Activated T-cell treated with anti-CD3 and anti-CD28 coated beads, Interleukin-2, amount 50 U/mL, for 4 hours (primary cell): Measurements from ENCODE around the gene ZFAND3. TPM values are rescaled to one million over a fixed set of nuclear protein-coding genes. Genes with fewer than 3 reads are reported as not detected.
A peak's percentile ranks its signal among the peaks of the same experiment; 100 is the strongest.

Source experiments
- ATAC-seq, 2 donors: fragments of 200-7000 bp; cut with Tn5 transposase; one replicate each; pipeline ENCODE4 v1.10.0; 2021
- DNase-seq: peaks from one replicate; pipeline ENCODE4 v3.0.0-alpha.2; 2020
- H3K27me3 Mint-ChIP-seq: one replicate; pipeline ENCODE4 v1.8.0; 2021; ENCODE audit warnings: low read depth, mixed read lengths
- H3K36me3 Mint-ChIP-seq: one replicate; pipeline ENCODE4 v1.8.0; 2022; ENCODE audit warnings: mixed read lengths; ENCODE audit not compliant: insufficient read depth
- H3K4me1 Mint-ChIP-seq: one replicate; pipeline ENCODE4 v1.8.0; 2021; ENCODE audit warnings: low read depth, mixed read lengths
- H3K4me3 Mint-ChIP-seq: one replicate; pipeline ENCODE4 v1.8.0; 2021; ENCODE audit warnings: mild to moderate bottlenecking, moderate library complexity, mixed read lengths
- H3K9me3 Mint-ChIP-seq: one replicate; pipeline ENCODE4 v1.8.0; 2021; ENCODE audit warnings: mixed read lengths
- total RNA-seq, 3 donors: library from RNA; stranded (reverse); gene quantifications; one replicate each; pipeline ENCODE4 v1.2.1, GENCODE V29; 2021

The ZFAND3 gene
- total RNA-seq, 3 donors from 2014 or later, result 21.5 to 31.4 (median 30.8) TPM

DNA sequence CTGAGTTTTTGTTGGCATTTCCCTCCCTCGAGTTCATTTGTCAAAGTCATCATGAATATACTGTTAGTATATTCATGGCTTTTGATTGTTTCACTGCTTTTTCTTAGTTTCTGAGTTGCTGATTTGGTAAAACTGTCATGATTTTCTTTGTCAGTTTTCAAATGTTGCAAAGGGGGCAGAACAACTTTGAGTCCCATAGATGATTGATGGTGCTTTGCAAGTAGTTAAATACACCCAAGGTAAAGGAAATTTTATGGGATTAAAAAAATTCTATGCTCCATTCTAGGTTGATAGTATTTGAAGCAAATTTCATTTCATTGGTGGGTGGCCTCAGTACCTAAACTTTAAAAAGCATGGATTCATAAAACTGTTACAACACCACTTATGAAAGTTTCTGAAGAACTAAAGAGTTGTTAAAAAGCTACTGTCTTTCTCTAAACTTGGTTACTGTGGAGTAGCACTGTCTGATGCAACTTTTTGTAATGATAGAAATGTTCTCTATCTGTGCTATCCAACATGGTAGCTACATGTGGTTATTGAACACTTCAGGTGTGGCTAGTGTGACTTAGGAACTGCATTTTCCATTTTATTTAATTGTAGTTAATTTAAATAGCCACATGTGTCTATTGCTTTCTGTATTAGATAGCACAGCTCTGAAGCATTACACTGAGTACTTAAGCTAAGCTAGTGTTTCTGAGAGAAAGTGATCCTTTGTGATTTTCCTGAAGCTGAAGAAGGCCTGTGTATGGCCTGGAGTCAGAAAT is 153.6 kb downstream of the ZFAND3 start:
- no peak for ATAC-seq
- no peaks in the 10 kb centered on the region for H3K27me3 Mint-ChIP-seq
- H3K9me3 Mint-ChIP-seq, result peaks cover 3% of the 10 kb centered on the region
- H3K4me1 Mint-ChIP-seq, result peaks cover 38% of the 10 kb centered on the region
- no peak for DNase-seq
- H3K4me3 Mint-ChIP-seq, result no peak overlapping the region
- peaks cover 4% of the 10 kb centered on the region for H3K36me3 Mint-ChIP-seq

DNA sequence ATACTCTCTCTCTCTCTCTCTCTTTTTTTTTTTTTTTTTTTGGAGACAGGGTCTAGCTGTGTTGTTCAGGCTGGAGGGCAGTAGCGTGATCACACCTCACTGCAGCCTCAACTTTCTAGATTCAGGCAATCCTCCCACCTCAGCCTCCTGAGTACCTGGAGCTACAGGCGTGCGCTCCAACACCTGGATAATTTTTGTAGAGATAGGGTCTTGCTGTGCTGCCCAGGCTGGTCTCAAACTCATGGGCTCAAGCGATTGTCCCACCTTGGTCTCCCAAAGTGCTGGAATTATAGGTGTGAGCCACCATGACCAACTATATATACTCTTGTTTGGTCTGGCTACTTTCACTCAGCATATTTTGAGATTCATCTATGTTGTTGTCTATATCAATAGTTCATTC is 154.9 kb downstream of the ZFAND3 start:
- Mint-ChIP-seq H3K27me3 (no peaks in the 10 kb centered on the region), H3K4me1 (peaks cover 43% of the 10 kb centered on the region), H3K4me3 (no peak overlapping the region), H3K36me3 (peaks cover 4% of the 10 kb centered on the region), H3K9me3 (peaks cover 3% of the 10 kb centered on the region)
- no peak for ATAC-seq
- DNase-seq, result no peak

DNA sequence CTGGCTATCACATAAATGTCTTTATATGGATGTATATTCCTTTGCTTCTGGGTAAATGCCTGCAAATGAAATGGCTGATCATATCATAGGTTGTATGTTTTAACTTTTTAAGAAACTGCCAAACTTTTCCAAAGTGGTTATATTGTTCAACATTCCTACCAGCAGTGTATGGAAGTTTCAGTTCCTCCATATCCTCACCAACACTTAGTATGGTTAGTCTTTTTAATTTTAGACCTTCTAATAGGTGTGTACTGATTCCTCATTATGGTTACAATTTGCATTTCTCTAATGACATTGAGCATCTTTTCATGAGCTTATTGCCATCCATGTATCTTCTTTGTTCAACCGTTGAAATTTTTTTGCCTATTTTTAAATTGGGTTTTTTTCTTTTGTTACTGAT is 155.4 kb downstream of the ZFAND3 start:
- ATAC-seq (no peak), DNase-seq (no peak)
- H3K27me3 Mint-ChIP-seq, result no peaks in the 10 kb centered on the region
- H3K4me3 Mint-ChIP-seq, result no peak overlapping the region
- peaks cover 2% of the 10 kb centered on the region for H3K36me3 Mint-ChIP-seq
- peaks cover 3% of the 10 kb centered on the region for H3K9me3 Mint-ChIP-seq
- peaks cover 48% of the 10 kb centered on the region for H3K4me1 Mint-ChIP-seq

DNA sequence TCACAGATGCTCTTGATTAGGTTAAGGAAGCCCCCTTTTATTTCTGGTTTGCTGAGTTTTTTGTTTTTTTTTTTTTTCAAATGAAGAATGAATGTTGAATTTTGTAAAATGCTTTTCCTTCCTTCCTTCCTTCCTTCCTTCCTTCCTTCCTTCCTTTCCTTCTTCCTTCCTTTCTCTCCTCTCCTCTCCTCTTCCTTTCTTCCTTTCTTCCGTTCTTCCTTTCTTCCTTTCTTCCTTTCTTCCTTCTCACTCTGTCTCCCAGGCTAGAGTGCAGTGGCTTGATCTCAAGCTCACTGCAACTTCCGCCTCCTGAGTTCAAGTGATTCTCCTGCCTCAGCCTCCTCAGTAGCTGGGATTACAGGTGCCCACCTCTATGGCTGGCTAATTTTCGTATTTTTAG is 158.2 kb downstream of the ZFAND3 start:
- no peak overlapping the region for H3K4me3 Mint-ChIP-seq
- H3K4me1 Mint-ChIP-seq, result peaks cover 49% of the 10 kb centered on the region
- peaks cover 2% of the 10 kb centered on the region for H3K36me3 Mint-ChIP-seq

DNA sequence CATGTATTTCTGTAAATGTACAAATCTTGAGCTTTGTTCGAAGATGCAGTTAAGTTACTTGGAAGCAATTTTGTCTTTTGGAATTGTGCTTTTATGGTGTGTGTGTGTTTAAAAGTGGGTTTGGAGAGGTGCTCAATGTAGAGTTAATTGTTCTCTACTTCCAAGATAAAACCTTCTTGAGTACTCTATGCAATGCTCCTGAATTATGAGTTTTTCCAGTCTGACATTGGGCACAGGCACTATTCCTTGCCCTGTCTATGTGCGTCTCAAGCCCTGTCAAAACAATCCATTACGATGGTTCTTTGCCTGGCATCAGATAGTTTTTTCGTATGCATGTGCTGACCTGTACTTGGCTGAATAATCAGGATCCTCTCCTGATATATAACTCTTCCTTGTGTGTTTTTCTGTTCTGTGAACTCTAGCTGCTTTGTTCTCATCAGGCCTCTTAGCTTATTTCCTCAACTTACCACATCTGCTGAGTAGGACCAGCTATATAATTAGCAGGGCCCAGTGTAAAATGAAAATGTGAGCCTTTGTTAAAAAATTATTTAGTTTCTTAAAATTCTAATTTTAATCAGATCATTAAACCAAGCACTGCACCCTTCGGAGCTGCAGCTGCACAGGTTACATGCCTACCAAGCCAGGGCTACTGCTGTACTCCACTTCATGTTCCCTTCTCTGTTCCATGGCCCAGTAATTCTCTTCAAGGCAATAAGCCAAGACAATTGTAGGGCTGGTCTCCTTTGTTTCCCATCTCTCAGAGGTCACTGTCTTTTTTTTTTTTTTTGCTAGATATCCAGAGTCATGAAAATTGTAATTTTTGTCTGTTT is 160.1 kb downstream of the ZFAND3 start:
- ATAC-seq (no peak), DNase-seq (no peak)
- Mint-ChIP-seq H3K36me3 (peaks cover 3% of the 10 kb centered on the region), H3K4me3 (no peak overlapping the region), H3K9me3 (no peaks in the 10 kb centered on the region), H3K4me1 (peaks cover 57% of the 10 kb centered on the region), H3K27me3 (no peaks in the 10 kb centered on the region)

More for the DNA sequence above, 158.2 kb downstream of the ZFAND3 start:
- Mint-ChIP-seq H3K27me3 (no peaks in the 10 kb centered on the region), H3K9me3 (peaks cover 3% of the 10 kb centered on the region)
- no peak for ATAC-seq
- no peak for DNase-seq

DNA sequence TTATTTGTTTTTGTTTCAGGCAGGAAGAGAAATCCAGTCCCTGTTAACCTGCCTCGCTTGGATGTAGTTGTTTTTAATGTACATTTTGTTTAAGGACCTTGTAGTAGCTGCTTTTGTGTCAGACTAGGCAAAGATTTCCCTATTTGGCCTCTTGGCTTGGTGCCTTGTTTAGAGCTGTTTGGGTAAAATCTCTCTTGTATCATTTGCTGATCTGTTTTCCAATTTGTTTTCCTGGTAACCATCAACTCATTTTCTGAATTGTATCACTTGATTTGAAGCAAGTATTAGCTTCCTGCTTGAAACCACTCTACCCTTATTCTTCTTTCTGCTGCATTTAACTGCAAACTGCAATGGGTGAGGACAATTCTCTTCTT is 160.7 kb downstream of the ZFAND3 start:
- Mint-ChIP-seq H3K27me3 (no peaks in the 10 kb centered on the region), H3K9me3 (no peaks in the 10 kb centered on the region), H3K36me3 (peaks cover 3% of the 10 kb centered on the region), H3K4me3 (no peak overlapping the region), H3K4me1 (peaks cover 57% of the 10 kb centered on the region)
- ATAC-seq (no peak), DNase-seq (no peak)

DNA sequence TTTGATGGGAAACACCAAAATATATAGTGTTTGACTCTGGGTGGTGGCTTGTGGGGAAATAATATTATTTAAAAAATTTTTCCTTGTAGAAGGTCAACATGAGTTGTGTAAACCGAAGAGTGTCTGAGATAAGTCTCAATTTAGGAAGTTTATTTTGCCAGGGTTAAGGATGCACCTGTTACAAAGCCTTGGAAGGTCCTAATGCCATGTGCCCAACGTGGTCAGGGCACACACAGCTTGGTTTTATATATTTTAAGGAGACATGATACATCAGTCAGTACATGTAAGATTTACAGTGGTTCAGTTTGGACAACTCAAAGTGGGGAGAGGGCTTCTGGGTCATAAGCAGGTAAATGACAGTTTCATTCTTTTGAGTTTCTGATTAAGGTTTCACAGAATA is 162.1 kb downstream of the ZFAND3 start:
- H3K9me3 Mint-ChIP-seq, result no peaks in the 10 kb centered on the region

DNA sequence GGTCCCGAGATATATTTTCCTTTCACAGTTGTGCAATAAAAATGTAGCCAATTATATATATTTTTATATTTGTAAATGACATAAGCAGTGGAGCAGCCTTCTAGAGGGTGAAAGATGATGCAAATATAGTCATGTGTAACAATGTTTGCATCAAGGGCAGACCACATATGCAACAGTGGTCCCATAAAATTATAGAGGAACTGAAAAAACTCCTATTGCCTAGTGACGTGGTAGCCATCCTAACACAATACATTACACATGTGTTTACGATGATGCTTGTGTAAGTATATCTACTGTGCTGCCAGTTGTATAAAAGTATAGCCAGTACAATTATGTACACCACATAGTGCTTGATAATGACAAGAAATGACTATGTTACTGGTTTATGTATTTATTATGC is 162.8 kb downstream of the ZFAND3 start:
- DNase-seq (no peak), ATAC-seq (no peak)
- Mint-ChIP-seq H3K36me3 (peaks cover 3% of the 10 kb centered on the region), H3K27me3 (no peaks in the 10 kb centered on the region), H3K4me3 (no peak overlapping the region), H3K9me3 (no peaks in the 10 kb centered on the region), H3K4me1 (peaks cover 70% of the 10 kb centered on the region)

More for the DNA sequence above, 162.1 kb downstream of the ZFAND3 start:
- ATAC-seq, result no peak
- H3K27me3 Mint-ChIP-seq, result no peaks in the 10 kb centered on the region
- H3K4me1 Mint-ChIP-seq, result peaks cover 66% of the 10 kb centered on the region
- H3K36me3 Mint-ChIP-seq, result peaks cover 3% of the 10 kb centered on the region
- no peak overlapping the region for H3K4me3 Mint-ChIP-seq
- DNase-seq, result no peak

DNA sequence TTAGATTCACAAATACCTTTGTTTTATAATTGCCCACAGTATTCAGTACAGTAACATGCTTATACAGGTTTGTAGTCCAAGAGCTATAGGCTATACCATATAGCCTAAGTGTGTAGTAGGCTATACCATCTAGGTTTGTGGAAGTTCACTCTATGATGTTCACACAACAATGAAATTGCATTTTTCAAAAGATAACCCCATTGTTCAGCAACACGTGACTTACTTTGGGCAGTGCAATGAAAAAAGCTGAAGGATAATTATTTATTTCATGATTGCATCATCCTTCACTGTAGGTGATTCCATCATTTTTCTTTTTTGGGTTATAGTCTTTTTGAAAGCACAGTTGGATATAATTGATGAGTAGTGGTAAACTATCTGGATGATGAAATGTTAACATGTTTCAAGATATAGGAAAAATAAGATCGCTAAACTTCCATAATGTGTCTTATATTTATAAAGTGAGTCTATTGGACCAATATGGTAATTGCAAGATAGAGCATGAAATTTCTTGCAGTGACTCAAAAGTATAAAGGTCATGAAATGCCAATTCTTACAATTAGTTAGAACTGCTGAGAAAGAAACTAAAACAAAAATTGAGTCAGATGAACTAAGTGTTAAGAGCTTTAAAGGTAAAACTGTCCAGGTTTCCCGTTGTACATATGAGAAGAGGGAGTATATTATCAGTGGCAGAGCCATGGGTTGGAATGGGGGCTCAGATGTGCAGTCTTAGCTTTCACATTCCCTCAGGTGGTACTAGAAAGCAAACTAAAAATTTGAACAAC is 164.4 kb downstream of the ZFAND3 start:
- H3K27me3 Mint-ChIP-seq, result no peaks in the 10 kb centered on the region
- H3K4me3 Mint-ChIP-seq, result no peak overlapping the region
- peak; percentile 69 to 73 for ATAC-seq
- peaks cover 71% of the 10 kb centered on the region for H3K4me1 Mint-ChIP-seq
- no peak for DNase-seq
- H3K9me3 Mint-ChIP-seq, result no peaks in the 10 kb centered on the region
- peaks cover 3% of the 10 kb centered on the region for H3K36me3 Mint-ChIP-seq

DNA sequence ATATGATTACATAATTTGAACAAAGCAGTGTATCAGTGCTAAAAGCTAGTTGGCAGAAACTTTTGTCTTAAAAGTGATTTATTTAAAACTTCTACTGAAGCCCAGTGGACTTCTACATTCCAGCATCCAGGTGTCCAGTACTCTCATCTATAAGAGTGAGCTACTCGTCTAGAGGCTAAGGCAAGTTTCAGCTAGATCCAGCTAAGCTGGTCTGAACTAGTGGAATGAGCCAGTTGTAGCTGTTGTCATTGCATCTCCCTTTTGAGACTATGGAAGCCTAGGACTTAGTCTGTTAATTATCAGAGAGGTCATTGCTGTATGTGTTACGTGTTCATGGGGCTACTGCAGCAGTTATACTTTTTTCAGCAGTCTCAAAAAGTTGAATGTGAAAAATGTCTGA is 165.1 kb downstream of the ZFAND3 start:
- no peak overlapping the region for H3K4me3 Mint-ChIP-seq
- ATAC-seq, result no peak

DNA sequence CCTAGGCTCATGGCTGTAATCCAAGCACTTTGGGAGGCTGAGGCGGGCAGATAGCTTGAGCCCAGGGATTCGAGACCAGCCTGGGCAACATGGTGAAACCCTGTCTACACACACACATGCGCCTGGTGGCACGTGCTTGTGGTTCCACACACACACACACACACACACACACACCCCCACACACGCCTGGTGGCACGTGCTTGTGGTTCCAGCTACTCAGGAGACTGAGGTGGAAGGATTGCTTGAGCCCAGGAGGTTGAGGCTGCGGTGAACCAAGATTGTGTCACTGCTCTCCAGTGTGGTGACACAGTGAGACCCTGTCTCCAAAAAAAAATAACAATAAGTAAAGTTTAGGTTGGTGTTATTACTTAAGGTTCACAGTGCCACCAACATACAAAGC is 165.8 kb downstream of the ZFAND3 start:
- no peak overlapping the region for H3K4me3 Mint-ChIP-seq
- no peaks in the 10 kb centered on the region for H3K9me3 Mint-ChIP-seq
- ATAC-seq, result peak in 1 of 2 donors; percentile 44
- H3K4me1 Mint-ChIP-seq, result peaks cover 69% of the 10 kb centered on the region
- peak; percentile 45 for DNase-seq
- H3K27me3 Mint-ChIP-seq, result no peaks in the 10 kb centered on the region
- H3K36me3 Mint-ChIP-seq, result peaks cover 3% of the 10 kb centered on the region

More for the DNA sequence above, 165.1 kb downstream of the ZFAND3 start:
- Mint-ChIP-seq H3K9me3 (no peaks in the 10 kb centered on the region), H3K27me3 (no peaks in the 10 kb centered on the region), H3K4me1 (peaks cover 70% of the 10 kb centered on the region), H3K36me3 (peaks cover 3% of the 10 kb centered on the region)
- no peak for DNase-seq

DNA sequence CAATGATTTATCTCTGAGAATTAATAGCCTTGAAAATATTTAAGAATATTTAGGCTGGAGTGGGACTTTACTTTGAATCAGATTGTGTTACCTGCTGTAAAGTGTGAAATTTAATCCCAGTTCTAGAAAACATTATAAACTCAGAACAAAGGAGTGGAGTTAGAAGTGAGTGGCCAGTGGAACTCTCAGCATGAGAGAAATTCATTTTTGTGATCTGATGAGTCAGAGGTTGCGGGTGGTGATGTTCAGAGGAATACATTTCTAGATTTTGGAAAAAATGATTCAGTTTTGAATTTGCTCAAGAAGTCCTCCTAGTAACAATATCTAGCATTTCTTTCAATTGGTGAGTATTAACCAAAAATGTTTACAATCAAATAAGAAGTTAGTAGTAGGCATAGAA is 167.5 kb downstream of the ZFAND3 start:
- Mint-ChIP-seq H3K9me3 (no peaks in the 10 kb centered on the region), H3K4me1 (peaks cover 61% of the 10 kb centered on the region), H3K36me3 (peaks cover 3% of the 10 kb centered on the region), H3K4me3 (no peak overlapping the region), H3K27me3 (no peaks in the 10 kb centered on the region)
- DNase-seq (no peak), ATAC-seq (peak; percentile 51 to 74)

DNA sequence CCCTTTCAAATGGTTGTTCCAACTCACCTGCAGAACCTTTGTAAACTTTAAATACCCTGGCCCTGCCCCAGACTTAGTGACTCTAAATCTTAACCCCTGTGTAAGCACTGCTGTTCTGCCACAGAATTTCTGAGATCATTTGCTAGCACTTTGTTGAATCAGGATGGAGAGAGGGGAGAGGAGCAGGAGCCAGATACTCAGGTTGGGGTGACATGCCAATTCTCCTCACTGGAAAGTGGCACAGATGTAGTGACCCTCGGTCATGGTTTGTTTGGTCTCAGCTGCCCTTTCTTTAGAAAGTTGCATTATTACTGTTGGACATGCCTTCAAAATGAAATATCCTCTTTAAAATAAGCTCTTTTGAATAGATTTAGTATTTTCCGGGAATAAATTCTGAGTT is 168.0 kb downstream of the ZFAND3 start:
- ATAC-seq, result no peak
- H3K36me3 Mint-ChIP-seq, result peaks cover 3% of the 10 kb centered on the region
- H3K4me3 Mint-ChIP-seq, result no peak overlapping the region
- no peaks in the 10 kb centered on the region for H3K27me3 Mint-ChIP-seq
- no peak for DNase-seq
- H3K4me1 Mint-ChIP-seq, result peaks cover 65% of the 10 kb centered on the region
- H3K9me3 Mint-ChIP-seq, result no peaks in the 10 kb centered on the region

DNA sequence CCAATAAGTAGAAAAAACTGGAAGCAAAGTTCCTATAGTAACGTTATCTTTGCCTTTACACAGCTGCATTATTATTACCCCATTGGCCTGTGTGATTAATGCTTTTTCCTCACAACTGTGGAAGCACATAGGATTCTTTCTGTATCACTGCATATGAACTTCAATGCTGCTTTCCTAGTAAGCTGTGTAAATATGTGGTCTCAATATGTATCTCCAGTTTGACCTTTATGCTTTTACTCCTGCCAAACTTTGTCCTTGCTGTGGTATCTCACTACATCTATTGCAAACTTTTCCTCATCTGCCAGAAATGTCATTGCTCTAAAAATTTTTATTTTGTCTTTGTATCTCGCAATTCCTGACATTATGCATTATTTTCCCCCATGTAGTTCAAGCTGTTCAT is 168.6 kb downstream of the ZFAND3 start:
- no peak for ATAC-seq
- H3K27me3 Mint-ChIP-seq, result no peaks in the 10 kb centered on the region

More for the DNA sequence above, 168.6 kb downstream of the ZFAND3 start:
- Mint-ChIP-seq H3K4me3 (no peak overlapping the region), H3K4me1 (peaks cover 68% of the 10 kb centered on the region), H3K9me3 (no peaks in the 10 kb centered on the region), H3K36me3 (peaks cover 3% of the 10 kb centered on the region)
- DNase-seq, result no peak
